Activated CD4-positive, alpha-beta T cell treated with anti-CD3 and anti-CD28 coated beads for 24 hours (primary cell): ENCODE data around the gene EFEMP1.

Experiments used
- DNase-seq, 2 donors: peaks; one replicate each; pipeline ENCODE4 v3.0.0-alpha.2; 2020; ENCODE audit warnings: low read depth in 2 of 2

Gene EFEMP1

DNA sequence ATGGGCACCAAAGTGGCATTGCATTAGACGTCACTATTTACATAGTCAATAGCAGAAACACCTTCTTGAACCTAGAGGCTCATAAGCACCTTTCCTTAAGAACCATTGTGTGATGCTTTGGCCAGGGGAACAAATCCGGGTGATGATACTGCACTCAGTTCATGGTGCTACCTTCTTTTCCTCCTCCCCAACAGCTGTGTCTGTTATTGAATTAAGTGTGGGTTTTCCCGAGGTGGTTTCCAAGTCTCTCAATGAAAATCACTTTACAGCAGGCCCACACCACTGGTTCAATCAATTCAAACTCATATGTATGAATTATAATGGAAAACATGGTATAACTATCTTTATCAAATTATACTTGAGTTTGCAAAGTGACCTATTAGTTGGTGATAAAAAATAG is 9.3 kb upstream of the EFEMP1 start:
- no peak for DNase-seq

DNA sequence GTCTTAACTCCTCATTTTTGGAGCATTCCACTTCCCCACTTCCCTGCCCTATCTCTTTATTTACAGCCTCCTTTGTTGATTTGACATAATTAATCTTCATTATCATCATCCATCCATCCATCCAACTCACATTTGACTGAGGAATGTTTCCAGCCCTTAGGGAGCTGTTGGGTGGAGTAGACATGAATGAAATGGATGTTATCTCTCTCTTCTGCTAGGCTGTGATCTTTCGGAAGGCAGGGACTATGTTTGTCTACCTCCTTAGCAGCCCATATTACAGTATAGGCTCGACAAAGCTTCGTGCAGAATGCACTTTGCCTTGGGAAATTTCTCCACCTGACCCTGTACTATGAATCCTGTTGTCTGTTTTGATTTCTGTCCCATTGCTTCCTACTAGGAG is 7.7 kb upstream of the EFEMP1 start:
- DNase-seq, result no peak

DNA sequence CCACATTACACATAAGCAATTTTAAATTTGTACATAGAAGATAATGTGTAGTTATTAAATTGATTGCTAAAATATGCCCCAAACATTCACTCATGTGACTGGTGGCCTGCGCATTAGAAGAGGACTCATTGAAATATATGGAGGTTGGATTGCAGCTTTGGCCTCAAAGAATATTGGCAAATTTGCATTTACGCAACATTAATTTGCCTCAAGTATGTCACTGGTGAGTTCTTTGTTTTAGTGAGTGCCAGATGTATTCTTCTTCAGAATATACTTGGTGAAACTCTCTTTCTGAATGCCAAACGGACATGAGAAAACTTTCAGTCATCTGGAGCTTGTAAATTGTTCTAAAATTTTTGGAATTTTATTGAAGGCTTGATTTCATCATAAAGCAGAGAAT is 5.9 kb upstream of the EFEMP1 start:
- DNase-seq, result no peak

DNA sequence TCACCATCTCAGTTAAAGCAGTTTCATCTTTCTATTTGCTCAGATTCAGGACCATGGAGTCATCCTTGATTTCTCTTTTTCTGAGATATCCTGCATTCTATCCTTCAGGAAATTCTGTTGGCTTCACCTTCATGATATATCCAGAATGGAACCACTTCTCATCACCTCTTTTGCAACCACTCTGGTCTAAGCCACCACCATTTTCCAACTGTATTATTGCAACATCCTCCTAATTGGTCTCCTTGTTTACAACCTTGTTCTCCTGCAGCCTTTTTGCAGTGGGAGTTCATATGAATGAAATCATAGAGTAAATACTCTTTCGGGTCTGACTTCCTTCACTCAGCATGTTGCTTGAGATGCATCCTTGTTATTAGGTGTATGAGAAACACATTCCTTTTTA is 3.4 kb upstream of the EFEMP1 start:
- no peak for DNase-seq

DNA sequence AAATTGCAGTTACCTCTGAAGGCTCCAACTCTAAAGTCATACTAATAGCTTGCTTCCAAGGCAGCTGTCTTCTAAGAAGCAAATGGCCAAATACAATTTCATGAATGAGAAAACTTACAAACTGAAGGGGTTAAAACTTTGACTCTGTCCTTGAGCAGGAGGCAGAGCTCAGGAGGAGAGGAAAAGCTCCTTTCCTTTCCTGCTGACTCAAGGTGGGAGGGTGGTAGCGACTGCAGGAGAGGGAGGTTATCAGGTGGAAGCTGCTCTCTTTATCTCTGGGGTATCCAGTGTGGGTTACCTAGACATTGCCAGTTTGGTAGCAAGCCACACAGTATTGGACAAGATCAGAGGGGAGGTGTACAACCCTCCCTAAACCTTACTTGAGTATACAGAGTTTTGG is 2.7 kb upstream of the EFEMP1 start:
- no peak for DNase-seq

DNA sequence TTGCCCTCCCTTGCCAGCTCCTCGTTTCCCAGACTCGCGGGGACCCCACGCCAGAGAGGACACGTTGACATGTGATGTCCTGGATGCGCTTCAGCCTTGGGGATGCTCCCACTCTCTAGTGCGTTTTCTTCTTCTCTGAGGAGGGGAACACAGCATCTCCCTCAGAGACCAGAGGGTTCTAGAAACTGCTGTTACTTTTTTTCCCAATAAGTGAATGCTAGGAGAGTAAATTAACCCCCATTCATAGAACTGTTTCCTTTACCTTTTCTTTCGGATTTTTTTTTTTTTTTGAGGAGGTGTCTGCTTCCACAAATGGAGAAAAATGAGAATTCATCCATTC is 370 bp upstream of the EFEMP1 start:
- no peak for DNase-seq

DNA sequence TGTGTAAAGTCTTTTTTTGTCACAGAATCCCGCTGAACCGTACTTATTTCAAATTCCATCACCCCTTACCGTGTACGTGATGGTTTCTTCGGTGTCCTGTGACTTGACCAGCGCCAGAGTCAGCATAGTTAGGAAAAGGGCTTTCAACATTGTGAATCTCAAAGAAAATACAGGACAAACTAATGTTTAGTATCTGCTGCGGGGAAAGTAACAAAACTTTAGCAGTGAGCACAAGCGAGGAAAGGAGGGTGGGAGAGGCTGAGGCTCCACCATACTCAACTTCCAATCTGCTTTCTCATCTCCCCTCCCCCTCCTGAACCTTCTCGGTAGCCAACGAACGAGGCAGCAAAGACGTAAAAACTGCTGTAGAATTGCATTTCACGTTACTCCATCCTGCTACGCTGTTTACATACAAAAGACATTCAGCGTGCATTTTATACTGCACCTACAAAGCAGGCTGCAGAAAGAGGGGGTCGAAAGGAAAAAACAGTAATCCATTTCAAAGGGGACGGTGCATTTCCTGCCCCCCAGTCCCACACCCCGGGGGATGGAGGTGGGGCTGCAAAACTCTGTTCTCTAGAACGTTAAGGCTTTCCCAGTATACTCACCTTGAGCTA is 1.2 kb downstream of the EFEMP1 start:
- DNase-seq, result no peak

DNA sequence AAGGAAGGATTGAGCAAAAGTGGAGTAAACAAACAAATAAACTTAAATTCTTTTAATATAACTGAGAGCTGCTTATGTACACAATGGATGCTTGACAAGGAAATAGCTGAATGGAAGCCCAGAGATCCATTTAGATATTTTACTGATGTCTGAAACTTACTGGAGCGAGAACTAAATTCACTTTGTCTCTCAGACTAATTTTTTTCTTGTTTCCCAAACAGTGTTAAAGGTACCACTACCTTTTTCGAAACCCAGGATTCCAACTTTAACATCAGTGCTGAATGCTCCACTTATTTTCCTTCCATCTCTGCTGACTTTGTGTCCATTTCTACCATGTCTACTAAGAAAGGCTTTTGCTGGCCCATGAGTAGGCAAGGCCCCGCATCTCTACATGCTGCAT is 4.0 kb downstream of the EFEMP1 start:
- no peak for DNase-seq

DNA sequence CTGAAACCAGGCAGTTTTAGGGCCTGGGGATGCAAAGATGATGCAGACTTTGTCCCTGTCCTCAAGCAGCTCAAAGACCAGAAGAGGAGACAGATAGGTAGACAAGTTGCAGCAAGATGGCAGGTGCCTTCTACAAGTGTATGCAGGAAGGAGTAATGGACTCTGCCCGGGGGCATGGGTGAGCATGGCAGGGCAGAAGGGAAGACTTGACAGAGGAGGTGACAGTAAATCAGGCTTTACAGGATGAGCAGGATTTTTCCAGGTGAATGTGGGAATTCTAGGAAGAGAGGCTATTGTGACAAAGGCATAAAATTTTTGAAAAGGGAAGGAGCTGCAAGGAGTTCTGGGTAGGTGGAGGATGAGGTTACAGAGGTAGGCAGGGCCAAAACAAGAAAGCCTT is 4.7 kb downstream of the EFEMP1 start:
- no peak for DNase-seq

DNA sequence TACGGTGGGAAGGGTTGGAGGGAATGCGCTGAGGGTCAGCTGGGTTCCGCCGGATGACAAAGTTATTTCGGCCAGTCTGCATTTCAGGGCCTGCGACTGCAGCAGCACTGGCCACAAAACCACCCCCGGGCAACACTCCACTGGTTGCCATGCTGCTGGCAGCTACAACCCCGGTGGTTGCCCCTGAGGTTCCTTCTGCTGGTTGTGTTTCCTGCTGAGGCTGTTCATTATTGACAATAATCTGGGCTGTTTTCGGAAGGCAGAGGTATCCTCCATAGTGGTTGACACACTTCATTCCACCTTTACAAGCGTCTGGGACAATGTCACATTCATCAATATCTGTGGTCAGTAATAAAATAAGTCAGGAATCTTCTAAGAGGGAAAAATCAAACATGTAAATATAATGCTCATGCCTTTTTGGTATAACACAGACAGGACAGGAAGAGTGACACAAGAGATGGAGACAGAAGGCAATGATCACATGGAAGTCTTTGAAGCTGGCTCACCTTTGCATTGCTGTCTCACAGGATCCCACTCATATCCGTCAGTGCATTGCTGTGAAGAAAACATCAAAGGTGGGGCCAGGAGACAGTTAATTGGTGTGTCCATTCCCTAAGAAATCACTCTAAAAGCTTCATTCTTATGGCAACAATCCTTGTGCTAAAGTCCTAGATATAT is 5.7 kb downstream of the EFEMP1 start:
- no peak for DNase-seq

DNA sequence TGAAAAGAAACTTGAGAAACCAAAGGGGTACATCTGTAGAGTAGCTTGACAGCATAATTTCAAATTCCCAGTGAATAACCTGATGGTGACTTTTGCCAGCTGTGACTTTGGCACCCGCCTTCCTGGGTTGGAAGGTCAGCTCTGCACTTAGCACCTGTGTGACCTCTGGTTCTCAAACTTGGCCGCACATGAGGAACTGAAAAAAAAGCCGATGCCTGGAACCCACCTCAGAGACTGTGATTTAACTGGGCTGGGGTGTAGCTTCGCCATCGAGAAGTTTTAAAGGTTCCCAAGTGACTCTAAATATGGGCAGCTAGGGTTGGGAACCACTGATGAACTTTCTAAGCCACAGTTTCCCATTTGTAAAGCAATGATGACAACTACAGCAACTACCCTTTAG is 6.5 kb downstream of the EFEMP1 start:
- no peak for DNase-seq

DNA sequence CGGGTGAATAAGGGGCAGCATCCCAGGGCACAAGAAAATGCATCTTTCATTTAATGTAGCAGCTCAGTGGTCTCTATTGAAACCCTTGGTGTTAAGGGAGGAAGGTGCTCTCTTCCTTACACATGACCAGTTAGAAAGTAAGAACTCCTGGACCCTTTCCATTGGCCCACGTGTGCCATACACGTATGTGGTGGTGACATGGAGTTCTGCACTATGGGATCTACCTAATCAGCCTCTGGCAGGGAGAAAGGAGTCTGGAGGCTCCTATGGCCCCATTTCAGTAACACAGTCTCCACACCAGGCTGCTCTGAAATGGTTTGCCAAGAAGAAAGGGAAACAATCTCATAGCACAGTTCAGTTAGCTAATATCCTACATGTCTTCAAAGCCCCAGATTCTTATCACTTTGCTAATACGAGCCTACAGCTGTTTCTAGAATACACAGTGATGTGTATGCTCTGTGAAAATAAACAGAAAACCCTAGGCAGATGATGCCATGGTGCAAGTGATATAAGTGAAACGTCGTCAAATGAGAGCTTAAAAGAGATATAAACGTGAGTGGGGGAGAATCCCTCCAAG is 7.0 kb downstream of the EFEMP1 start:
- no peak for DNase-seq

DNA sequence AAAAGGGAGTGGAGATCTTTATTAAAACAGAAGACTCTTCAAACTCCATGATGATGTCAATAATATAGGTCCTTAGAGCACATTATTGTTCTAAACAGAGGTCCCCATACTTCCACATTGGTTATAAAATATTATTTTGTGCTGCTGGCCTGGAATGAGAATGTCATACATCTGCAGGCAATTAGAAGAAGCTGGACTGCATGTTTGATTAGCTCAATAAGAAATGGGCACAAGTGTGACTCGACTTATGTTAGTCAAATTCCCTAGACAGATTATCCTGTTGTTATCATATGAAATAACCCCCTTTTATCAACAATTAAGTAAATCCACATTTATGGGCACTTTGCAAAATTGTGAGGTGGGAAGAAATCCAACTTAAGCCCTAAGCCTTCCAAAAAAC is 8.8 kb downstream of the EFEMP1 start:
- no peak for DNase-seq

DNA sequence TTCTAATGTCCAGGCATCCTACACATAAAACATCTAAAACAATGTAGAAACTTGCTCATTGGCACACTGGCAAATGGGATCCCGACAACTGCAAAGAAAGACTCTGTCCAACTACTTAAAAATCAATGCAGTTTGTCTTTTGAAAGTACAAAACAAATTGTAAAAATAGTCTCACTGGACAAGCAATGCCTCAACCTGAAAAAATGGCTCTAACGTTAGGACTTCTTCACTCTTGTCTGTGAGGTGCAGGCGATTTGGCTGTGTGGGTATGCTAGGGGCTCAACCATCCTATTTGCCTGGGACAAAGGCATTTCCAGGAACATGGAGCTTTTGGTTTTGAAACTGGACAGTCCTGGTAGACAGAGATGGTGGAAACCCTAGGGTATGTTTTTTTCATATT is 10.7 kb downstream of the EFEMP1 start:
- DNase-seq, result no peak

DNA sequence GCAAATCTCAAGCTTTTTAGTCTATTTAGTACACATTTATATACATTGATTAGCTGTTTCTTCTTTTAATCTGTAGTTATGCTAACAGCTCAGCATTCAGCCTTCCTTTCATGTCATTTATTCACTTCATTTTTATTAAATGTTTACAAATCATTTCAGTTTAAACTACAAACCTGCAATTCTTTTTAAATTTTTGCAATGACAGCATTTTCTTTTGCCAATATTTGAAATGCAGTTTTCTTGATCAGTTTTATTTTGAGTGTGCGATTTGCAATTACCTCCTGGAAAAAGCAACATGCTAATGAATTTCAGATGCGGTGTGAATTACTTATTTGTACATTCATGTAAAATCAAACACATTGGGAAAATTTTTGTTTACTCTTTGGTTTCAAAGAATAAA is 13.5 kb downstream of the EFEMP1 start:
- DNase-seq, result no peak

DNA sequence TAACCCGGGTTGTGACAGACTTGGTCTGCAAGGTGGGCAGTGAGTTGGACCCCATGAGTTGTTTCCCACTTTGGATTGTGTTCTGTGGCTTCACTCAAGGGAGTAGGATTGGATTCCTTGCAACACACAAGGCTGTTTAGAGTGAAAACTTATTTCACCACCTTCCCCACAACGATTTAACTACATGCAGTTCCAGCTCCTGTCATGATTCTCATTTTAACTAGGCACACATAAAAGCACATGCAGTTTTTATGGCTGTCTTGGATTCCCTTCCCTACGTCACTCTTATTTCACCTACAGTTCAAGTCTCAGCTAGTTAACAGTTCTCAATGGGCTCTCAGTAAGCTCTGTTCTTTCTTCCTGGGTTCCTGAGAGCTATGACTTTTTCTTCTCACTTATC is 15.9 kb downstream of the EFEMP1 start:
- no peak for DNase-seq

DNA sequence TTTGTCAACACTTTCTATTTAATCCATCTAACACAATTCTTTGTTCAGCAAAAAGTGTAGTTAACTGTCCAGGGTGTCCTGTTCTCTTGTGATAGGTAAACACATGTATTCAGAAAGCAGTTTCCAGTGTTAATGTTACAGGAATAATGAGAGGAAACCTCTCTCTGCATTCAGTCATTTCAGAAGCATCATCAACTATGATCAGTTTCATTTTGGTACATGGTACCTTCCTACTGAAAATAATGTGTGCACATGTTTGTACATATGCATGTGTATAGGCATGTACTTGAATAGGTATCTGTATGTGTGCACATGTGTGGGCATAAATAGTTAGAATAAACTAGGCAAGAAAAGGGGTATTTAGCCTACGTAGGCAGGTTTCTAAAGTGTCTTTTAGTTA is 16.6 kb downstream of the EFEMP1 start:
- DNase-seq, result no peak

DNA sequence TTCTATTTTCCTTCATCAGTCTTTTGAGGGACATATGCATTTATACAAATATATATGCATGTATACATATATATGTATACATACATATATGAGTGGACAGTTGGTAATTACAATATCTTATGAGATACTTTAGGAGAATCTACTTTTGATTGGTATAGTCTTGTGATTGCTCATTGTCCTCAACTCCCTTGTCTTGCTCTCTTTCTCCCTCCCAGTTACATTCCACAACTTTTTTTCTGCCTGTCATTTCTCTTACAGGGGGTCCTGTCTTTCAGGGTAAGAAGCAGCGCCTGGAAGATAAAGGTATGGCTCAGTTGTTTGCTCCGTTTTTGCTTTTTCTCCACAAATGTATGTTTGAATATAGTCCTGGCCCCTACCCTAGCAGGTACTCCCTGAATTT is 19.9 kb downstream of the EFEMP1 start:
- DNase-seq, result no peak

DNA sequence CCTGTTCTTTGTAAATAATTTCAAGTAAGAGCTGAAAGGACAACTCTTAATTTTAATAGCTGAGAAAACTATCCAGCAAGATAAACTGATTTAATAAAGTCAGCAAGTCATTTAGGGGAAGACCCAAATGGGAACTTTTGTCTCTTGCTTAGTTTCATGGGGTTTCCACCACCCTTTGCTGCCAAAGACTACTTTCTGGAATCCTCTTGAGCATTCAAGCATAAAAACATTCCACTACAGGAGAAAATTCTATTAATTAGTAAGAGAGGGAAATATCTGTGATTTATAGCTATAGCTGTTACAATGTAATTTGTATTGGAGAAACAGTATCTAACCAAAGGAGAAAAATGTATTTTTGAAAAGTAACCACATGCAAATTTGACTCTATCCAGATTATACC is 20.6 kb downstream of the EFEMP1 start:
- DNase-seq, result no peak

DNA sequence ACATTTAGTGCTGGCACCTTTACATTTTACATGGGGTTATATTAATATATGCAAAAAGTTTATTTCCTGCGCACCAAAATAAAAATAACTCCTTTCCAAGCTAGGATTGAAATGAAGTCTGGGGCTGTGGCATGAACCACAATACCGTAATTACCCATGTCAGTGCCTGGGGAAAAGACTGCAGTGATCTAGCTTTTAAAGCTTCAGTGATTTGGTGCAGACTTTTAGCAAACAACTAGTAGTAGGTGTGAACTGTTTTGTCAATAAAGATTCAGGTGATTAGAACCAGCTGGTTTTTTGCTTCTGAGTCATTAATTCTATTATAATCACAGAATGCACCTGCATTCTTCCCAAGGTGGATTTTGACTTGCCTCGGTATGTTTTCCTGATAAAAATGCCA is 21.2 kb downstream of the EFEMP1 start:
- DNase-seq, result no peak

DNA sequence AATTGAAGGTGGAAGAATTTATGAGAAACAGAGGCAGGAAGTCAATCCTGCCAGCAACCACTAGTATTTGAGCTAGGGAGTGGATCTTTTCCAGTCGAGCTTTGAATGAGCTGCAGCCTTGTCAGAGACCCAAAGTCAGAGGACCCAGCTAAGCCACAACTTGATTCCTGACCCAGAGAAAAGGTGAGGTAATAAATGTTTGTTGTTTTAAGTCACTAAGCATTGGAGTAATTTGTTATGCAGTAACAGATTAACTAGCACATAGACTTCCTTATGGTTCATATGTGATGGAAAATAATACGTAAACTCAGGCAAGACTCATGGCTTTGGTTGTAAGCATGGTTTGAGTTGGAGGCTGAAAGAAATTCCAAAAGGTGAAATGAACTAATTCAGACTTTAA is 21.6 kb downstream of the EFEMP1 start:
- DNase-seq, result no peak

DNA sequence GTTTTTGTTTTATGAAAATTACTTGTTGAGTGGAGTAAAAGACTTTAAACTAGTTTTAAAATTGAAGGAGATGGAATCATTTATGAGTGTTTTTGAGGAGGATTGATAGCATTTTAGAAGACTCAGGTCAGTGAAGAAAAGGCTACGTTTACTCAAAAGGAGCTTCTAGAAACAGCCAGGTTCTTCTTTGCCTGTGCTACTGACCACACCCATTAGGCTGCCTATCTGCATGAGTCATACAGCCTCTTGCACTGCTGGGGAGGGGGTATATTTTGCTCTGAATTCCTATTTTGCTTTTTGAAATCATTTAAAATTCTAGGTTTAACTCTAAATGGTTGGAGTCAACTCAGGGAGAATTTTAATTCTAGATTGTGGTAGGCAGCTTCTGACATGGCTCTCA is 22.3 kb downstream of the EFEMP1 start:
- DNase-seq, result no peak

DNA sequence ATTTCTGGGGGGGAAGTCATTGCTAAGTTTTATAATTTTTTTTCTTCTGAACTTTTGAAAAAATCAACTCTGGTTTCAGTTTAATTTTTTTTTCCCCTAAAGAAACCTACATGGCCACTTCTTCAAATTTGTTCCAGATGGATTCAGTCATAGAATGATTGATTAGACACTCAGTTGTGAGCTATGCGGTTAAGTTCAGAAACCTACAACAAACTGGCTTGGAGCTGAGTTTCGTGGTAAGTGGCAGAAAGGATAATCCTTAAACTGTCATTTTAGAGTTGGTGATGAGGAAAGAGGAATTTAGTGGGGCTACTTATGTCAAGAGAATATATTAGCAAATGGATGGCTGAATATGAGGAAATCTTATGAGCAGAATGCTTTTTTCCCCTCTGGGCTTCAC is 23.7 kb downstream of the EFEMP1 start:
- DNase-seq, result no peak
